Keratinocyte (primary cell): ENCODE results near the gene CHST8.

ENCODE experiments used
- EZH2 ChIP-seq: IDR thresholded peaks from one replicate; pipeline ENCODE4 v1.6.1; 2012; ENCODE audit warnings: inconsistent platforms, mild to moderate bottlenecking, low read length, moderate library complexity
- TF ChIP-seq, protein P1 (sequence below), 3 experiments: IDR thresholded peaks in 1 of 3; conservative IDR thresholded peaks in 1 of 3; optimal IDR thresholded peaks in 1 of 3; 2 replicates in 2 of 3; 3 replicates in 1 of 3; pipeline versions ENCODE3 to v1.5.1; 2011; ENCODE audit warnings: low read length in 3 of 3, mild to moderate bottlenecking in 3 of 3, moderate library complexity in 2 of 3, control low read depth in 1 of 3, inconsistent platforms in 1 of 3; ENCODE audit not compliant: insufficient read depth in 2 of 3; ENCODE audit errors: extremely low read depth in 1 of 3

DNA sequence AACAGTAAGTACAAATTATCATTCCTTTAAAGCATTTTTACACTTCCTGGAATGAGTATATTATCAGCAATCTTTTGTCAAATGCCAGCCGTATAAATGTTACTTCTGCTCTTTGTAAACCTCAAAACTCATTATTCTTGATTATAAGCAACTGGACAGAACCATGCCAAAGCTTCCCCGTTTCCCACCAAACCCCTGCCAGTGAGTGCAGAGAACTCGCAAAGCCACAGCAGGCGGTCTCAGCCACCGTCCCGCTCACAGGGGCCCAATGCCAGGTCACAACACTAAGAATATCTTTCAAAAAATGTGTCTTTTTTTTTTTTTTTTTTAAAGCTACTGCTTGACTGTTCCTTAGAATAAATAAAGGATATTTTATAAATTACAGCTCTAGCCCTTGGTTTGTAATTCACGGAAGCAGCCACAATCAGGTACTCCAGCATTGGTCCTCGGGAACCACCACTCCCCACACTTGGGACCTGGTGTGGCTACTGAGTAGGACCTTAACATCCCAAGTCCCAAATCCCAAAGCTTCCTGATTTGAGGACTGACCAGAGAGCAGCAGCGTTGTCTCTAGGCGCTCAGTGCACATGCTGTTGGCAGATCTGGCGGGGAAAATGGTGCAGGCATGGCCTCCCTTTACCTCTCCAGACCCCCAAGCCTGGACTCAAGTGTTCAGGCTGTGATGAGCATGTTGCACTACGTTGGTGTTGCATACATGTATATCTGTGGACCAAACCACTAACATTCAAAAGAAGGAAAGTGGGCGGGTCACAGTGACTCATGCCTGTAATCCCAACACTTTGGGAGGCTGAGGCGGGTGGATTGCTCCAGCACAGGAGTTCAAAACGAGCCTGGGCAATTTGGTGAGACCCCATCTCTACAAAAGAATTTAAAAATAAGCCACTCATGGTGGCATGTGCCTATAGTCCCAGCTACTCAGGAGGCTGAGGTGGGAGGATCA, 193.9 kb downstream of the CHST8 start:
- TF ChIP-seq, protein P1, sequence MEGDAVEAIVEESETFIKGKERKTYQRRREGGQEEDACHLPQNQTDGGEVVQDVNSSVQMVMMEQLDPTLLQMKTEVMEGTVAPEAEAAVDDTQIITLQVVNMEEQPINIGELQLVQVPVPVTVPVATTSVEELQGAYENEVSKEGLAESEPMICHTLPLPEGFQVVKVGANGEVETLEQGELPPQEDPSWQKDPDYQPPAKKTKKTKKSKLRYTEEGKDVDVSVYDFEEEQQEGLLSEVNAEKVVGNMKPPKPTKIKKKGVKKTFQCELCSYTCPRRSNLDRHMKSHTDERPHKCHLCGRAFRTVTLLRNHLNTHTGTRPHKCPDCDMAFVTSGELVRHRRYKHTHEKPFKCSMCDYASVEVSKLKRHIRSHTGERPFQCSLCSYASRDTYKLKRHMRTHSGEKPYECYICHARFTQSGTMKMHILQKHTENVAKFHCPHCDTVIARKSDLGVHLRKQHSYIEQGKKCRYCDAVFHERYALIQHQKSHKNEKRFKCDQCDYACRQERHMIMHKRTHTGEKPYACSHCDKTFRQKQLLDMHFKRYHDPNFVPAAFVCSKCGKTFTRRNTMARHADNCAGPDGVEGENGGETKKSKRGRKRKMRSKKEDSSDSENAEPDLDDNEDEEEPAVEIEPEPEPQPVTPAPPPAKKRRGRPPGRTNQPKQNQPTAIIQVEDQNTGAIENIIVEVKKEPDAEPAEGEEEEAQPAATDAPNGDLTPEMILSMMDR (optimal IDR thresholded peaks at IDR 0.05 in 1 of 3, IDR thresholded peaks at IDR 0.05 in 1 of 3, conservative IDR thresholded peaks at IDR 0.05 in 1 of 3; ENCODE audit: extremely low read depth in 1 of 3, insufficient read depth in 2 of 3, low read length in 3 of 3) = no peak
- no peak for TF ChIP-seq EZH2
